Colon (tissue), 2 donors: ENCODE results near the gene PSMD7.
"Not testable (repeated sequence)": the region's sequence is repeated elsewhere in the genome, so short reads cannot be mapped to it uniquely, and the experiment has no call there.

Experiments
- FAIRE-seq: peaks from 2 replicates; lab custom pipeline; 2012; peaks lifted over from hg19 to GRCh38; lab: Jason Lieb, UNC
- donor health status: control.
- donor health status: control.

PSMD7 gene

GRCh38 chr16:74297145-74297665, 591 bp downstream of the PSMD7 start:
- no peak for FAIRE-seq

DNA sequence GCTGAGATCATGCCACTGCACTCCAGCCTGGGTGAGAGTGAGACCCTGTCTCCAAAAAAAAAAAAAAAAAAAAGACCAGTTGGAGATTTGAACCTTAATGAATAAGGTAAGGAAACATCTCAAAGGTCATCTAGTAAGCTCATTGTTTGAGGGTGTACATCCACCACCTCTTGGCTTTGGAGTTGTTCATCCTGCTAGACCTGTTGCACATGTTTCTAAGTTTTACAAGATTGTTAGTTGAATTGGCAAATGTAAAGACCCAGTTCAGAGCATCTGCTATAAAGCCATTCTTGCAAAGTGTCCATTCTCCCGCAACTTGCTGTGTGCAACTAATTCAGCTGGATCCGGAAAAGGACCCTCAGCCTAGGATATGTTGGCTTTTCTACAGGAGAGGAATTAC, 1.5 kb downstream of the PSMD7 start:
- FAIRE-seq: no peak

GRCh38 chr16:74302341-74302740, 5.7 kb downstream of the PSMD7 start:
- no peak for FAIRE-seq

GRCh38 chr16:74304164-74304834, 7.7 kb downstream of the PSMD7 start:
- FAIRE-seq: no peak

GRCh38 chr16:74304835-74305176, 8.2 kb downstream of the PSMD7 start:
- FAIRE-seq: no peak

DNA sequence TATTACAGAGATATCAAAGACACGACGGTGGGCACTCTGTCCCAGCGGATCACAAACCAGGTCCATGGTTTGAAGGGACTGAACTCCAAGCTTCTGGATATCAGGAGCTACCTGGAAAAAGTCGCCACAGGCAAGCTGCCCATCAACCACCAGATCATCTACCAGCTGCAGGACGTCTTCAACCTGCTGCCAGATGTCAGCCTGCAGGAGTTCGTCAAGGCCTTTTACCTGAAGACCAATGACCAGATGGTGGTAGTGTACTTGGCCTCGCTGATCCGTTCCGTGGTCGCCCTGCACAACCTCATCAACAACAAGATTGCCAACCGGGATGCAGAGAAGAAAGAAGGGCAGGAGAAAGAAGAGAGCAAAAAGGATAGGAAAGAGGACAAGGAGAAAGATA, 8.7 kb downstream of the PSMD7 start:
- no peak for FAIRE-seq

DNA sequence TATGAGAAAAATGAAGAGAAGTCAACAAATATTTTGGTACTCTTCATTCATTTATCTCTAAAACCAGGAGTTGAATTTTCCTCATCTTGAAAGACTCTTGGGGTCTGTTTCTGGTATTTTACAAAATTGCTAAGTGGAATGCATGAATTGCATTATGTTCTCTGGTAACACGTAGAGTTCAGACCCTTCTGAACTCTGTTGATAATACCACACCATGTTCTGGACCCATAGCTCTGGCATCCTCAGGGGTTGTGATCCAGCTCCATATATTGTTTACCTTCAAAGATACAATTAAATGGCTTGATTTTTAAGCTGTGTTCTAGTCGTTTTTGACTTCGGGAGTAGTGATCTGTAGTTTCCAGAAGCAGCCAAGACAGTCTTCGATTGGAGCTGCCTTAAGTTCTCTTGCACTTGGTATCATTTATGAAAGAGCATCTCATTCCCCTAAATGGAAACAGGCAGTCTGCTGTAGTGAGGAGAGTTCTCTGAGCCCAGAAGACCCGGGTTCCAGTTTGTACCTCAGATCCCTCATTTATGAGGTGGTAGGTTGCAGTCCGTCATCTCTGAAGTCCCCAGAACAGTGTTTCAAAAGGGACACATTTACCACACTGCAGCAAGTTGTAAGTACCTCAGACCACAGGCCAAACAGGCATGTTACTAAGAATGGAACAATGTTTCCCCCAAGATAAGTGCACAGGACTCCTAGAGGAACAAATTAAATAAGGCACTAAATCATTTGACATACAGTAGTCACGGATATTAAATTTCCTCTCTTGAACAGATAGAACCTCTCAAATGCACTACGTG, 9.6 kb downstream of the PSMD7 start:
- FAIRE-seq: no peak

- no peak for FAIRE-seq
These were observed 10.8 kb downstream of the PSMD7 start for GRCh38 chr16:74307383-74307782.

DNA sequence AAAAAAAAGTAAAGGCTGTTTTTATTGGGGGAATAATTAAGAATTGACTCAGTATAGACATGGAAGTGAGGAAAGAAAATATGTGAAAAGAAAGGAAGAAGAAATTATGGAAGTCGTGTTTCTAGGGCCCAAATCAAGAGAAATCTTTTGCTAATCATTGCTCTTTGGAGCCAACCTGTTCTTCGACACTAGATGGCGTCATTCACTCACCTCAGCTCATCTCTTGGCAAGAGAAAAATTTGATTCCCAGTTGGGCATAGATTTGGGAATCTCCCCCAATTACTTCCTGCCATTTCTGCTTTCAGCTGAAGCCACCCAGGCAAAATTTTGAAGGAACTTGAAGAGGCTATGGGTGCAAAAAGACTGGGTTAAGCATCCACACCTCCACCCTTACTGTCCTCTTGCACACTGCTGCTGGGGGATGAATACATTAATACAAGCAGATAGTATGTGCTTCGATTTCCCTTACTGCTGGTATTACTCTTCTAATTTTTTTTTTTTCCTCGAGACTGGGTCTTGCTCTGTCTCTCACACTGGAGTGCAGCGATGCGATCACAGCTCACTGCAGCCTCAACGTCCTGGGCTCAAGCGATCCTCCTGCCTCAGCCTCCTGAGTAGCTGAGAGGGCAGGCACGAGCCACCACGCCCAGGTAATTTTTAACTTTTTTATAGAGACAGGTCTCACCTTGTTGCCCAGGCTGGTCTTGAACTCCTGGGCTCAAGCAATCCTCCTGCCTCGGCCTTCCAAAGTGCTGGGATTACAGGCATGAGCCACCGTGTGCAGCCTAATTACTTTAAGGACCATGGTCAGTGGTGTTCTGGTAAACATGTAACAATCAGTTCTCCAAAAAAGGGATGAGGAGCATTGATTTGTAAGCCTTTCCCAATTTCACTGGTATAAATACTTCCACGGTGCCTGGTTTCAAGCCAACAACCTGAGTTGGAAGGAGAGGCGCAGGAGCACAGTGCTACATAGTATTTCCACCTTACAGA, 13.5 kb downstream of the PSMD7 start:
- FAIRE-seq: no peak

DNA sequence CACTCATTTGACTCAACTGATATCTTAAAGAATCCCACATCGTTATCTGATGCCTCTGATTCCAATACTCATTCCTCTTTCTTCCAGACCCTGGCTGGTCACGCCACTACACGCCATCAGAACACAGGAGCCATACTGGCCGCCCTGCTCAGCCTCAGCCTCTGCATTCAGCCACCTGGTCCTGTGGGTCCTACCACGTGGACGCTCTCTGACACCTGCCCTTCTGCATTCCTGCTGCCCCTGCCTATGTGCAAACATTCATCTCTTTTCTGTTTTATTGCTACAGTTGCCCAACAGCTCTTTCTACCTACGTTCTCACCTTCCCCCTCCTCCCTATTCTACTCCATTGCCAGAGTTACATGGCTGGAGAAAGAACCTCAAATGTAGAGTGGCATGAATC, 18.4 kb downstream of the PSMD7 start:
- no peak for FAIRE-seq

DNA sequence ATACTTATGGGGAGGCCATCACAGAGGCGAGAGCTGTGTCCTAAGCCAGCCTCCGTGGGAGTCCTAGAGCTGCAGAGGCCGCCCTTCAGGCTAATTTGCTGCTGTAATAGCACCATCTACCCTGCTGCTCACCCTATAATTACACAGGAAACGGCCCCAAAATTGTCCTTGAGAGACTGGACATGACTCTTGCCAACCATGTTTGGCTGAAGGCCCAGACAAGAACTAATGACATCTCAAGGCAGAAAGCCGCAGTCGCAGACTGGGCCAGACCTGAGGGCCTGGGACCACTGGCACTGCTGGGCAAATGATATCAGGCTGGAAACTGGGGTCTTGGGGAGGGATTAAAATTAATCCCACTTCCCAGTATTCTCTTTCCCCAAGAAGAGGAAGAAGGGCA, 24.1 kb downstream of the PSMD7 start:
- FAIRE-seq: no peak

- no peak for FAIRE-seq
These were observed 24.7 kb downstream of the PSMD7 start for GRCh38 chr16:74321356-74321755.

DNA sequence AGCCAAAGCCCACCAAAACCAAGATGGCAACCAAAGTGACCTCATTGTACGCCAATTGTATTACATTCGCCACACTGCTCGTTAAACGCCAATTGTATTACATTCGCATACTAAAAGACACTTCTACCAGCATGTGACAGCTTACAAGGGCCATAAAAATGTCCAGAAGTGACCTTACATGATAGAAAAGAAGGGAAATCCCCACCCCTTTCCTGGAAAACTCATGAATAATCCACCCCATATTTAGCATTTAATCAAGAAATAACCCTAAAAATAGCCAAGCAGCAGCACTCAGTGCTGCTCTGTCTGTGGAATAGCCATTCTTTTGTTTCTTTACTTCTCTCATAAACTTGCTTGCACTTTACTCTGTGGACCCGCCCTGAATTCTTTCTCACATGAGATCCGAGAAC, 25.7 kb downstream of the PSMD7 start:
- FAIRE-seq: no peak

DNA sequence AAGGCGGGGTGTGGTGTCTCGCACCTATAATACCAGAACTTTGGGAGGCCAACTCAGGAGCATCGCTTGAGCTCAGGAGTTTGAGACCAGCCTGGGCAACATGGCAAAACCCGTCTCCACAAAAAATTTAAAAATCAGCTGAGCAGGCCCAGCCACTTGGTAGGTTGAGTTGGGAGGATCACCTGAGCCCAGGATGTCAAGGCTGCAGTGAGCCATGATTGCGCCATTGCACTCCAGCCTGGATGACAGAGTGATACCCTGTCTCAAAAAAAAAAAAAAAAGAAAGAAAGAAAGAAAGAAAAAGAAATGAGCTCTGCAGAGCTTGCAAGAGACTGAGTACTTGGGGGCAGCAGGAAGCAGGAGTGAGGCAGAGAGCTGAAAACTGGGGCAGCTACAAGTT, 28.2 kb downstream of the PSMD7 start:
- not testable (repeated sequence) for FAIRE-seq

DNA sequence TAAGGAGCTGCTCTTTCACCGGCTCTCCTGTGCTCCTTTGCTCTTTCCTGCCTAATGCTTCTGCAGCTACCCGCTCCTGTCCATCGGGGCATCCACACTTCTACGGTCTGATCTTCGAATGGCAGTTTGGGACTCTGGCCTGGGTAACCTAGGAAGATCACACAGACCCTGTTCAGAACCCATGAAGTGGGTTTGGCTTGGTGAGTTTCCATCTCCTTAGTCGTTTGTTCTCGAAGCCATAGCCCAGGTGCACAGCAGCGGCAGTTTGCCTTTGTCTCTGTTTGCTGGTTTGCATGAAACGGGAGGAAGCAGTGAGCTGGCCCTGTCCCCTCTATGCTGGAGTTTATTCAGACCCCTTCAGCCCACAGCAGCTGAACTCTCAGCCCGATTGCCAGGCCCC, 29.0 kb downstream of the PSMD7 start:
- no peak for FAIRE-seq

DNA sequence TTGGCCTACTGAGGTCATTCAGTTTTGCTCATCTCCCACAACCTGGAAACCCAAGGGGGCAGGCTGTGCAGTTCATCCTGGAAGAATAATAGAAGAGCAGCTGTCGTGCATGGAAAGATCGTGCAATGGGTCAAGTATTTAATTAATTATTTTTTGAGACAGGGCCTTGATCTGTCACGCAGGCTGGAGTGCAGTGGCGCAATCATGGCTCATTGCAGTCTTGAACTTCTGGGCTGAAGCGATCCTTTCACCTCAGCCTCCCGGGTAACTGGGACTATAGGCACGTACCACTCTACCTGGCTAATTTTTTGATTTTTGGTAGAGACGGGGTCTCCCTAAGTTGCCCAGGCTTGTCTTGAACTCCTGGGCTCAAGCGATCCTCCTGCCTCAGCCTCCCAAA, 31.7 kb downstream of the PSMD7 start:
- not testable (repeated sequence) for FAIRE-seq

DNA sequence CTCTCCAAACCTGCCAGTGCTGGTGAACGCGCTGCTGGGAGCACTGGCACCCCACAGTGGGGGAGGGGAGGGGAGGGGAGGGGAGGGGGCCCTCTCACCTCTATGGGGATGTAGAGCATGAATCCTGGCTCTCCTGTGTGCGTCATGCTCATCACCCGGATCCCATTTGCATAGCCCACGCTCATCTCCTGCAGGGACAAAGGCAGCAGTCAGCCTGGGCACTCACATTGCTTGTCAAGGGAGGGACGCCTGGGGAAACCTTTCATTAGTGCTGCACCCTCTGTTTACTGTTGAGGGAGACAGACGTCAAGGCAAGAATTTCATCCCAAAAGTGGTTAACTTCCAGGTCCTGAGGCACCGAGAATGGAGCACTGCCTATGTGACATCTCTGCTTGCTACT, 35.9 kb downstream of the PSMD7 start:
- not testable (repeated sequence) for FAIRE-seq

DNA sequence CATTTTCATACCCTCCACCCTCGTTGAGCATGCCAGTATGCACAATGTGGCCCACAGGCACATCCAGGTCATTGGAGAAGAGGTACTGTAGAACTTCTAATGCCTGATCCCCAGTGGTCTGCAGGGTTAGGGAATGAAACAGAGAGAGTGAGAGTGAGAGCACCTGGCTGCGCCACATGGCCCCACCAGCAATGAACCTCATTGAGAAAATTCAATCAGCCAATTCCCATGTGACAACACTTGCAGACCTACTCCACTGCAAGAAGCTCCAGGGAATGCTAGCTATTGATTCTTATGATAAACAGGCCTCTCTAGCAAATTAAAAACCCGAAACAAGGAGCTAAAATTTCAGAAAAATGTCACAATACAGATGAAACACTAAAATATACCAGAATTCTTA, 40.9 kb downstream of the PSMD7 start:
- not testable (repeated sequence) for FAIRE-seq

DNA sequence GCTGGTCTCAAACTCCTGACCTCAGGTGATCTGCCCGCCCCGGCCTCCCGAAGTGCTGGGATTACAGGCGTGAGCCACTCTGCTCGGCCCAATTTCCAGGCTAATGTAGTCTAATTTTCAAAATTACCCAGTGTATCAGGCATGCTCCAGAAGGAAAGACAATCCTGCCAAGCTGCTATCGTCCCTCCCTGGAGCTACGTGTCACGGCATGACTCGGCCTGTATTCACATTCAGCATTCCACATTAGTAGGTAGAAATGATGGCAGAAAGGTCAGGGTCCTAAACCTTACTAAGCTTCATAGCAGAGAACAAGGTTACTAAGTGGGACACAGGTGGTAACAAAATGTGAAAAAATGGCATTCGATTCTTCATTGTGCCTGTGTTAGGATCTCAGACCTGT, 42.6 kb downstream of the PSMD7 start:
- not testable (repeated sequence) for FAIRE-seq

- FAIRE-seq: not testable (repeated sequence)
These were observed 56.4 kb downstream of the PSMD7 start for GRCh38 chr16:74353038-74353437.
